HG03457 (cell line): Measurements from ENCODE around the gene DPP9.
"Not testable (repeated sequence)": the region's sequence is repeated elsewhere in the genome, so short reads cannot be mapped to it uniquely, and the experiment has no call there.

Experiments
- ATAC-seq: cut with Tn5 transposase; IDR thresholded peaks from one replicate; pipeline ENCODE4 v1.9.1; 2021; ENCODE audit warnings: moderate number of reproducible peaks; ENCODE audit not compliant: unreplicated experiment

The DPP9 gene

DNA sequence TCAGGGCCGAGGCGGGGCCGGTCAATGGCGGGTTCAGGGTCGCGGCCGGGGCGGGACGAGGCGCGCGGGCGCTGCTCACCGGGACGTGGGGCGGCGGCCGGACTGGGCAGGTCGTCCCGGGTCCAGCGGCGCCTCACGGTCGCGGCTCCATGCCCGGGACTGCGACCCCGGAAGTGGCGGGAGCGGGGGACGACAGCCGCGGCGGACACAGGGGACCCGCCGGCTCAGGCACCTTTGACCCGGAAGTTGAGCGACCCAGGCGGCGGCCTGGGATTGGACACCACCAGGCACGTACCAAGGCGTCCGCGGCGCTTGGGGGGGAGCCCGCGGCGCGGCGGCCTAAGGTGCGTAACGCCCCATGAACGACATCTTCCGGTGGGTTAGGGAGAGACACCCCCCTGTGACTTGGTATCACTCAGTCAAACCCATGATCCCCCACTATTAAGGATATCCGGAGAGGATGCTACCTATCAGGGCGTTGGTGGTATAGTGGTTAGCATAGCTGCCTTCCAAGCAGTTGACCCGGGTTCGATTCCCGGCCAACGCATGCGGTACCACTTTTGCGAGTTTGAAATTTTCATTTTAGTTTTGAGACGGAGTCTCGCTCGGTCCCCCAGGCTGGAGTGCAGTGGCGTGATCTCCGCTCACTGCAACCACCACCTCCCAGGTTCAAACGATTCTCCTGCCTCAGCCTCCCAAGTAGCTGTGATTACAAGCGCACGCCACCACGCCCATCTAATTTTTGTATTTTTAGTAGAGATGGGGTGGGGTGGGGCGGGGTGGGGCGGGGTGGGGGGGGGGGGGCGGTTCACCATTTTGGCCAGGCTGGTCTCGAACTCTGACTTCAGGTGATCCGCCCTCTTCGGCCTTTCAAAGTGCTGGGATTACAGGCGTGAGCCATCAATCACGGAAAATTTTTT is at the start of gene DPP9:
DPP9 (minus strand) TSS at position 248 of the 920 bp plus-strand sequence. CDS start 3,936 bp downstream, outside the sequence.
- peak; percentile 76 for ATAC-seq

GRCh38 chr19:4773047-4773640 is 49.5 kb upstream of the DPP9 start:
- no peak for ATAC-seq

DNA sequence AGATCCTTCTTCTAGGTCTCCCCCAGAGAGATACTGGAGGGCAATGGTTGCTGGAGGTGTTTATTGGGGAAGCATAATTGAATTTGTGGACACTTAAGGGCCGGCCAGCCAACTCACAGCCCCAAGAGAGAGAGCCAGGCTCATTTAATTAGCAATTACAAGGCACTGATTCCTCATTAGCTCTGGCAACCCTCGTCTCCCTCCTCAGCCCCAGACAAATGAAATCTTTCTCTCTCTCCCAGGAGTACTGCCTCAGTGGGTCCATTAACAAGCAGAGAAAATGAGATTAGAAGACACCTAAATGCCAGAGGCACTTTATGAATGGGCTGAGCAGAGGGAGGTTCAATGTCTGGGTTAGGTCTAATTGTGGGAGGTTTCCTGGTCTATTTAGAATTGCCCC is 48.9 kb upstream of the DPP9 start:
- ATAC-seq: no peak

DNA sequence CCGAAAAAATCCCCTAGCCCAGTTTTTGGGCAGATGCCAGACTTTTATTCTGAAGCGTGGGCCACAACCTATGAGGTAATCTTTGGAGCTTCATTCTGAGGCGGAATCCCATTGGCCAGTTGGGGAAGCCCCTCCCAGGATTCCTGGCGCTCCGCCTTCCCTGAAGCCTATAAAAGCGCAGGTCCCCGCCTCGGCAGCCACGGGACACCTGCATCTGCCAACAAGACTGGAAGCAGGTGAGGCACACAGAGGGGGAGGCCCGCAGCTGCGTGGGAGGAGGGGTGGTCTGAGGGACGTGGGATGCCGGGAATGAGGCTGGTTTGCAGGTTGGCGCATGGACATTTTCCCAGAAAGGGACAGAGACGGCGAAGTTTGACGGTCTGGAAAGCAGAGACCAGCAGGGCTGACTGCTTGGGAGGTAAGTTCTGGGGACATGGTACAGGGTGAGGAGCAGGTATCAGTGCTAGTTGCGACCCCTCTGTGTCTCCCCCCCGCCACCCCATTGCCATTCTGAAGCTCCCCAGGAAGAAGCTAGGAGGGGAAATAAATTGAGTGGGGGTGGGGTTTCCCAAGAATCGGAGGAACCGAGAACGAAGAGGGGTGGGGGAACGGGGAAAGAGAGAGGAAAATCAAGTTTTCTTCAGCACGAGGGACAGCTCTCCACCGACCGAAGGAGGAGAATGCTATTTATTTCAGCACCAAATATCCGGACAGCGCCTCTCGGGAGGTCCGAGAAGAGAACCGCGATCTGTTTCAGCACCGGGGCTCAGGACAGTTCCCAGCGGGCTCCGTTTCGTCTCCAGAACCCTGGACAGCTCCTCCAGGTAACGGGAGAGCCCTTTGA is 45.5 kb upstream of the DPP9 start:
- ATAC-seq: no peak

DNA sequence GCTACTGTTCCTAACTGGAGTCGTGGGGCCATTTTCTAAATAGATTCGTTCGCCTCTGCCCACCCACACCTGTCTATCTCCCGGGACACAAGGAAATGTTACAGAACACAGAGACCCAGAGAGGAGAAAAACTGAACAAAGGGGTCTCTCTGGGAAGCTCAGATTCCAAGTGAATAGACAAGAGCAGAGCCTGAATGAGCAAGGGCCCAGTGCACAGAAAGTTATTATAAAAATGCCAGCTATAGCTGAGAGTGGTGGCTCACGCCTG is 40.7 kb upstream of the DPP9 start:
- ATAC-seq: no peak

DNA sequence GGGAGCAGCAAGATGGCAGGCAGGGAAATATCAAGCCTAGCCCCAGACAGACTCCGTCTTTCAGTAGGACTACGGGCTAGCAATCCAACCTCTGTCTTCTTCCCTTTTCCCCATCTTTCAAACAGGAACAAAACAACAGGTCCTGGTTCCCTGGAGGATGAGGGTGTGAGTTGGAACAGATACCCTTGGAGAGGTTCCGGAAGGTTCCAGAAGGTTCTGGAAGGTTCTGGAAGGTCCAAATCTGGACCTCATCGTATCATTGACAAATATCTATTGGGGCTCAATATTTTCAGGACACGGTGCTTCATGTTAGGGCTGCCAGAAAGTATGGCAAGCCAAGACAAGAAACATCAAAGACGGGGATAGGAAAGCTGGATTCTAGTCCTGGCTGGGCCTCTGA is 39.4 kb upstream of the DPP9 start:
- no peak for ATAC-seq

DNA sequence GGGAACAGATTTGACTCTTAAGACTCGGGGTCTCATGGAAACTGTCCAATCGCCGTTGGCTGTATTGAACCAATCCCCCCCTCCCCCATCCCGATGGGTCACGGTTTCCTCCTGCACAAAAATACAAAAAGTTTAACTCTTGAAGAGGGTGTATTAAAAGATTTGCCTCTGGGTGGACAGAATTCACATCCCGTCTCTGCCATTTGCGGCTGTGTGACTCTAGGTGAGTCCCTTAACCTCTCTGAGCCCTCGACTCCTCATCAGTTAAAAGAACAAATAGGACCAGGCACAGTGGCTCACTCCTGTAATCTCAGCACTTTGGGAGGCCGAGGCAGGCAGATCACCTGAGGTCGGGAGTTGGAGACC is 36.6 kb upstream of the DPP9 start:
- no peak for ATAC-seq

DNA sequence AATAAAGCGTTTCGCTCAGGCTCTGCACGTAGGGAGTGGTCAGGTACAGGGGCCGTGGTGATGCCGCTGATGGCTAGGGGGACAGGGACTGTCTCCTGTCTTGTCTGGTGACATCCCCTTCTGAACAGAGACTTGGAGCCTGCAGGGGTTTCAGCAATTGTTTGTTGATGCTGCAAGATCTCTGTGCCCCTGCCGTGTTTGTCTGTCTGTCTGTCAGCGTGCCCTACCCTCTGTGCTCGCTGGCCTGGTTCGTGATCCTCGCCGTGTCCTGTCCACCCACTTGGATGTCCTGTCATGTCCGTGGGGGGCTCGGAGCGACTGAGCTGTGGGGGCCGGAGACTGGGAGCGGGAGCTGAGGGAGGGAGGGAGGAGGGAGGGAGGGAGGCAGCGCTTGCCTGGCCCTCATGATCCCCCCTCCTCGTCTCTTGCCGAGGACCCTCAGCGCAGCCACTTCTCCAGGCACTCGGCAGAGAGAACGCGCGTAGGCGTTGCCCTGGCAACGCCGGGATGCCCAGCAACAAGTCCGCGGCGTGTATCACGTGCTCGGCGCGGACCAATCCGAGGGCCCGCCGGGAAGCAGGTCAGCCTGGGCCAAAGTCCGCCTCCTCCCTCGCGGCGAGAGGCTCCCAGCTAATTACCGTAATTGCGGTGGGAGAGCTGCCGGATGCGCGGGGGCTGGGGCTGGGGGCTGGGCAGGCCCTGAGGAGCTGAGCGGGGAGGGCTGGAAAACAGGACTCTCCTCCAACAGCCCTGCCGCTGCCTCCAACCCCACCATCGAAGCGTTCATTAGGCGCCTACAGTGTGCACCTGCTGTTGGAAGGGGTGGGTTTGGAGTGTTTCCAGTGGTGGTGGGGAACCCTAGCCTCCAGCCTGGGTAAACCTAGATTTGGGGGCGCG is 36.0 kb upstream of the DPP9 start:
- ATAC-seq: no peak

DNA sequence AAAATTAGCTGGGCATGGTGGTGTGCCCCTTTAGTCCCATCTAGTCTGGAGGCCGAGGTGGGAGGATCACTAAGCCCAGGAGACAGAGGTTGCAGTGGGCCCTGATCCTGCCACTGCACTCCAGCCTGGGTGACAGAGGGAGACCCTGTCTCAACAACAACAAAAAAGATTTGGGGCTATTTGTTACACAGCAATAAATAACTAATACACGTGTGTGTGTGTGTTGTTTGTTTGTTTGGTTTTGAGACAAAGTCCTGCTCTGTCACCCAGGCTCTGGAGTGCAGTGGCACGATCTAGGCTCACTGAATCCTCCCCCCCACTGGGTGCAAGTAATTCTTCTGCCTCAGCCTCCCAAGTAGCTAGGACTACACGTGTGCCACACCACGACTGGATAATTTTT is 35.0 kb upstream of the DPP9 start:
- ATAC-seq: no peak

- ATAC-seq: no peak
These were observed 34.4 kb upstream of the DPP9 start for GRCh38 chr19:4758082-4758481.

DNA sequence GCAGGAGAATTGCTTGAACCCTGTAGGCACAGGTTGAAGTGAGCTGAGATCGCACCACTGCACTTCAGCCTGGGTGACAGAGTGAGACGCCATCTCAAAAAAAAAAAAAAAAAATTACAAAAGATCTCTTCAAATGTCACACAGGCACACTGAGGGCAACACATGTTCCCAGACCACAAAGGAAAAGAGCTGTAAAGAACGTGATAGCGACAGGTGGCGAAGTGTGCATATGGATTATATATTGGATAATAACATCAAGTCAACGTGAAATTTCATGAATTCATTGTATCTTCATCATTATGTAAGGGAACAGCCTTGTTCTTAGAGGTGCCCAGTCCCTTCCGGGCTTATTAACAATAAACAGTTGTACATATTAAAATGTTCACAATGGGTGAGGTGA is 31.8 kb upstream of the DPP9 start:
- ATAC-seq: no peak

- ATAC-seq: no peak
These were observed 30.6 kb upstream of the DPP9 start for GRCh38 chr19:4754248-4754647.

DNA sequence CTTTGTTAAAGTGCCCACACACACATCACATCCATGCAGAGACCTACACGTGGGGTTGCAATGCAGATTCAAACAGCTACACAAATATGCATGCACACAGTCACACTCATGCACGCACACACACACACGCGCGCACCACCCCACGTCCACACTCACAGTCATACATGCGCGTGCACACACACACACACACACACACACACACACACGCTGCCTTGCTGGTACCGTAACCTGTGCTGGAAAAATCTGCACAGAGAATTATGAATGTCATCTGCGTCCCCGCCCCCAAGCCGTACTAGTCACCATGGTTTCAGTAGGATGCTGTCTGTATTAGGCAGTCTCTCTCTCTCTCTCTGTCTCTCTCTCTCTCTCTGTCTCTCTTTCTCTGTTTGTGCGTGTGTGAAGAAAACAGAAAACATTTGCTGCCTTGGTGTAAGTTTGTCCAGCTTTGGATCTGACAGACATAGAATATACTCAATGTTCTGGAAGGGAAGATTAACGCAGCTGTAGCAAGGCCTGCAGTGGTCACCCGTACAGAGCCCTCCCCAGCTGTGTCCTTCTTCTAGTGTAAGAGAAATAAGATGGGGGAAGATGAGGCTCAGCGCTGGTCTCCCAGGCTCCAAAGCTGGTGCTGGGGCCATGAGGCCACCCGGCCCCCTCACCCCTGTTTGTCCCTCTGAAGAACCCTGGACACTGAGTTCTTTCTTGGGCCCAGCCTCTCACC is 26.4 kb upstream of the DPP9 start:
- ATAC-seq: no peak

- ATAC-seq: no peak
These were observed 24.9 kb upstream of the DPP9 start for GRCh38 chr19:4748589-4748988.

GRCh38 chr19:4748185-4748584 is 24.5 kb upstream of the DPP9 start:
- ATAC-seq: no peak

DNA sequence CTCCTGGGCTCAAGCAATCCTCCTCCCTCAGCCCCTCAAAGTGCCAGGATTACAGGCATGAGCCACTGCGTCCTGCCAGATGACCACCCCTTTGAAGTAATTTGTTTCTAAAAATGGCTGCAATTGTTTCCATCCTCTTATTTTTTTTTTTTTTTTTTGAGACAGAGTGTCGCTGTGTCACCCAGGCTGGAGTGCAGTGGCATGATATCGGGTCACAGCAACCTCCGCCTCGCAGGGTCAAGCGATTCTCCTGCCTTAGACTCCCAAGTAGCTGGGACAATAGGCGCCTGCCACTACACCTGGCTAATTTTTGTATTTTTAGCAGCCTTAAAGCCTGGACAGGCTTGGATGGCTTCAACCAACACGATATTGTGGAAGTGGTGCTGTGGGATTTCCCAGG is 22.3 kb upstream of the DPP9 start:
- ATAC-seq: no peak

DNA sequence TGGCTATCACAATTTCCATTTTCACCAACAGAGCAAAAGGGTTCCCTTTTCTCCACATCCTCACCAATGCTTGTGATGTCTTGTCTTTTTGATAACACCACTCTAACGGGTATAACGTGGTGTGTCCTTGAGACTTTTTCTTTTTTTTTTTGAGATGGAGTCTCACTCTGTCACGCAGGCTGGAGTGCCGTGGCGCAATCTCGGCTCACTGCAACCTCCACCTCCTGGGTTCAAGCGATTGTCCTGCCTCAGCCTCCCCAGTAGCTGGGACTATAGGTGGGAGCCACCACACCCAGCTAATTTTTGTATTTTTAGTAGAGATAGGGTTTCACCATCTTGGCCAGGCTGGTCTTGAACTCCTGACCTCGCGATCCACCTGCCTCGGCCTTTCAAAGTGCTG is 21.5 kb upstream of the DPP9 start:
- ATAC-seq: not testable (repeated sequence)

GRCh38 chr19:4744451-4745174 is 21.0 kb upstream of the DPP9 start:
- ATAC-seq: no peak
